Hypothalamus (tissue), 51 donors: Measurements from ENCODE around the gene PYROXD2.

Source experiments
- DNase-seq, 51 donors: peaks; one replicate each; lab custom pipeline; 2025; lab: John Stamatoyannopoulos, UW

The PYROXD2 gene

DNA sequence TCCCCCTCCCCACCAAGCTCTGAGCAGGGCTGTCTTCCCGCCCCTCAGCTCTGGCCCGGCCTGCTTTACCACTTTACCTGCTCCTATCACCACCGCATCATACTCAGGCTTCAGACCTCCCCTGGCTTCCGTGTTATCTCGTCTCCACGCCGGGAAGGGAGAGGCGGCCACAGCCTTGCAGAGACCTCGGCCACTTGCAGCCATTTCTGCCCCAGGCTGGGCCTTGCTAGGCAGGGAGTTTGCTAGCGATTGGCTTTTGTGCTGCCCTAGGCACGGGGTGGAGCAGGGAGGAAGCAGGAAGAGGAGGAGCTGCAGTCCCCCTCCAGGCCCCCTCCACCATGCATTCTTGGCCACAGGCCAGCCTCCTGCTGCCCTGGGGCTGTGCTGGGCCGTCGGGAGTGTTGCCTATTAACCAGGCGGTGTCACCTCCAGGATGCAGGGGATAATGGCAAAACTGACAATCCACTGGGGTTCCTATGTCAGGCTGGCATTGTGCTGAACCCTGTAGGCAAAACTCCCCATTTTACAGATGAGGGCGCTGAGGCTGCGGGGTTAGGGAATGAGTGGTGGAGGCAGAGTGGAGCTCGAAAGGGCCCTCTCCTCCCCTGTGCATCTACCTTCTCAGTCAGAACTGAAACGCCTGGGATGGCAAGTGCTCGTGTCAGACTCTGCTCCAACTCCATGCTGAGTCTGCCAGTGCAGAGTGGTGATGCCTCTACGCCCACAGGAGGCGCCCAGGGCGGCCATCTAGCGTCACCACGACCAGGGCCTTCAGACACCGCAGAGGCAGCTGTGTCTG is at the start of gene PYROXD2:
TSS of gene PYROXD2 (minus strand) at position 251 of the 799 bp plus-strand sequence. CDS start at position 204, 47 bp downstream.
- peak in 50 of 51 donors; percentile 5 to 84 (median 60) for DNase-seq

DNA sequence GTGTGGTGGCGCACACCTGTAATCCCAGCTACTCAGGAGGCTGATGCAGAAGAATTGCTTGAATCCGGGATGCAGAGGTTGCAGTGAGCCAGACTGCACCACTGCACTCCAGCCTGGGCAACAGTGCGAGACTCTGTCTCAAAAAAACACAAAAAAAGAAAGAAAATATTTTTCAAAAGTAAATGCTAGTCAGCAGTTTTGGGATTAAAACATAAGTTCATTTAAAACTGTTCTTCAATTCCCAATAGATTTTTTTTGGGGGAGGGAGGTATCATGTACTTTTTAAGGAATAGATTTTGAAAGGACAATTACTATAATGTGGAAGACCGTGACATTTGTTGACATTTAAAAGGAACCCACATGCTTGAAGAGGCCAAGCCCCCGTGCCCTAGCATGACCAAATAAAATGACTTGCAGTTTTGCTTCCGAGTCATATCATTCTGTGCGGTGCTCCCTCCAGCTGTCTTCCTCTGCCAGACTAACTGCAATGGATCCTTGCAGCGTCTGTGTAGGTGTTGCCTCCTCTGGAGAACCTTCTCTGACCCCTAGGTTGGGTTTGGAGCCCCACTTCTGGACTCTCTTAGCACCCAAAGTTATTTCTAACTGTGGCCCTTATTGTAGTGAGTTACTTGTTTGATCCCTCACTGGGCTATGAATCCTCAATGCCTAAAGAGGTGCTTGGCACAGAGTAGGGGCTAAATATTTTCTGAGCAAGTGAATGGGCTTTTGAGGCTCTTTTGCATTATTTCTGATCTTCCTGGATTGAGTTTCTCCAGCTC is 49.2 kb upstream of the PYROXD2 start:
- DNase-seq, result no peak

DNA sequence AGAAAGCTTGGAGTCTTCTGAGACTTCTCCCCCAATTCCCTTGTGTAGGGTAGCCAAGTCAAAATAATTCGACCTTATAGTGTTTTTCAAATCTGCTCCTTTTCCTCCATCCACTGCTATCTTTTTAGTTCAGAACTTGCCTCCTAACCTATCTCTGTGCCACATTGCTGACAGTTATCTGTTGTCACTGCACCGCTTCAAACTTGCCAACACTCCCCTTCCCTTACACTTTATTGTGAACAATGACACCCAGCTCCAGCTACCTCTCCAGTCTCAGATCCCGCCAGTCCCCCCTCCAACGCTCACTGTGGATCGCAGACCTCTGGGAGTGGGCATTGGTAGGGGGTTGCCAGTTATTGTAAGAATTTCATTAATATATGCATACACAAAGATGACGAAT is 48.0 kb upstream of the PYROXD2 start:
- no peak for DNase-seq

DNA sequence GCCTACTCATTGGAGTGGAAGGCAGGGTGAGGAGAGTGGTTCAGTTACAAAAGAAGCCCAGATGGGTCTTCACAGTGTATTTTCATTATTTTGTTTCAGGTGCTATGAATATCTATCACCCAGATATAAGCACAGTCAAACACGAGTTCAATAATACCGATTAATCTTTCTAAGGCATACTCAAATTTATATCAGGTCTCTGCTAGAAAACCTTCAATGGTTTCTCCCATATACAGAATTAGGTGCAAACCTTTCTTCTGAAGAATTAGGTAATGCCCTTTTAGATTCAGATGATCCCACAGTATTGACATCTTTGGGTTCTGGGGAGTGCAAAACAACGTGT is 46.5 kb upstream of the PYROXD2 start:
- DNase-seq, result no peak

DNA sequence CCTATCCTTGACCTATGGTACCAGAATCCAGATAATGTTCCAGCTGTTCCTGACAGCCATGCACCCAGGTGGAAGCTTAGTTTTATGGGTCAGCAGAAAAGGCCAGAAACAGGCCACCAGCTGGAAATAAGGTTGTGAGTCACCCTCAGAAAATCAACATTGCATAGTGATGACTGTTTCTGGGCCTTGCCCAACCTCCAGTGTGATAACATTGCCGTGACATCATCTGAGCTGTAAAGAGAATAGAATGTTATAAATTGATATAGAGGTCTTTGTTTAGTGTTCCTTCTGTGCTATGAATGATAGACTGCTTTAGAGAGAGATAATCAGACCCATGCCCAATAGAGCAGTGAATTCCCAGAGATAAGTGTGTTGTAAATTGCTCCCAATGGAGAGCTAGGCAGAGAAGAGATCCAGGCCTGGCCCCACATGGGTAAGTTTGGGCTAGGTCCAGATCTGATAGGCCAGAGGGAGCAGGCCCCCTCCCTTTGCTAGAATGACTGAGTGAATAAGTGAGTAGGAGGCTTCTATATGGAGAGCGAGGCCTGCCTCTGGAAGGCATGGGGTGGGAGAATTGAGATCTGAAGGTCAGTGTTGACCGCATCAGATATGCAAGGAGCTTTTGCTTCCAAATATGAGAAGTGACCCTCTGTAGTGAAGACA is 46.0 kb upstream of the PYROXD2 start:
- no peak for DNase-seq

DNA sequence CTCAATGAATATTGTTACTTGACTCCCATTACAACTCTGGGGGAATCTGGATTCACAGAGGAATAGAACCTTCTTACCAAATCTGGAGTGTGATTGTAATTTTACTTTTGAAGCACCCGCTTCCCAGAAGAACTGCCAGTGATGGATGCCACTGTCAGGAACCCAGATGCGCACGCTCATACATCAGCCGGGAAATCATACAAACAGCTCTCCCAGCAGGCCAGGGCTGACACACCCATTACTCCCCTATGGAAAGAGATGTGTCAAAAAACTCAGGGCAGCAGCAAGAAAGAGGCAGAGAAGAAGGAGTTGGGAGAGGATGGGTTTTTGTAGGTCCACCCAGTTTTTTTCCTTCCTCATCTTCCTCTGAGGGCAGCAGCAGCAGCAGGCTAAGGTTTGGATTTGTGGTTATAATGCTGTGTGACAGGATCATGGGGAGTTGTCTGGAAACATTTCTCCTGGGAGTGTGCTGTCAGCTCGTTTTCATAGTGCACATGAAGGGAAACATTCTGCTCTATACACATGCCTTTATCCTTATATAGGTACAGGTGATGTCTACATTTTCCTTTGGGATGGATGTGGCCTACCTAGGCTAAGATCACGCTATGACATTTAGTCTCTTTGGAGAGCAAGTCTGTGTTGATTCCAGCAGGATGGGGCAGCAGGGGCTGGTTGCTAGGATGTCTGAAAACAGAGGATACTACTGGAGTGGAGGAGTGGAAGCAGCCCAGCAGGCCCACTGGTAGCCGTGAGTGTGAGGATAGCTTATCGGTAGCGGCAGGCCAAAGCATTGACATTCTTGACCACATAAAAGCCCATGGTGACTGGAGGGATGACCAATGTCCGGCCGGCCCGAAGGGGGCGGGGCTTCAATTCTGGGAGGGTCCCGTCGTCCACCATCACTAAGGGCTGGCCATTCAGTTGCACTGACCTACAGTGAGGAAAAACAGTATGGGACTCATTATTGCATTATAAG is 44.1 kb upstream of the PYROXD2 start:
- DNase-seq, result no peak

DNA sequence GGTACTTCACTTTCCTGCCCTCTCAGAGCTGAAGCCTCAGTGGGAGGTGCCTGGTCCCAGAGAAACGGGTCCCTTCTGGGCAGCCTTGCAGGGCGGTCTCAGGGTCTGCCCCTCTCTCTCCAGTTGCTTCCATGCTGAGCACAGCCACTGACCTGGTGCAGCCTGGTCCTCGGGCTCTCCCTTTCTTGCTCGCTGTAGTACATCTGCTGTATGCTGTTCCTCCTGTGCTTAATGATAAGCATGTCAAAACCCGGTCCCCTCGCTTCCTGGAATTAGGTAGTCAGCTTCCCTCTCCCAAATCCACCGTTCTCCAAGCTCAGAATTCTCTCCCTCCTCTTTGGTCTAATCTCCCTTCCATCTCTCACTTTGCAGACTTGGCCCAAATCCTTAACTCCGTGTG is 42.7 kb upstream of the PYROXD2 start:
- DNase-seq, result no peak

DNA sequence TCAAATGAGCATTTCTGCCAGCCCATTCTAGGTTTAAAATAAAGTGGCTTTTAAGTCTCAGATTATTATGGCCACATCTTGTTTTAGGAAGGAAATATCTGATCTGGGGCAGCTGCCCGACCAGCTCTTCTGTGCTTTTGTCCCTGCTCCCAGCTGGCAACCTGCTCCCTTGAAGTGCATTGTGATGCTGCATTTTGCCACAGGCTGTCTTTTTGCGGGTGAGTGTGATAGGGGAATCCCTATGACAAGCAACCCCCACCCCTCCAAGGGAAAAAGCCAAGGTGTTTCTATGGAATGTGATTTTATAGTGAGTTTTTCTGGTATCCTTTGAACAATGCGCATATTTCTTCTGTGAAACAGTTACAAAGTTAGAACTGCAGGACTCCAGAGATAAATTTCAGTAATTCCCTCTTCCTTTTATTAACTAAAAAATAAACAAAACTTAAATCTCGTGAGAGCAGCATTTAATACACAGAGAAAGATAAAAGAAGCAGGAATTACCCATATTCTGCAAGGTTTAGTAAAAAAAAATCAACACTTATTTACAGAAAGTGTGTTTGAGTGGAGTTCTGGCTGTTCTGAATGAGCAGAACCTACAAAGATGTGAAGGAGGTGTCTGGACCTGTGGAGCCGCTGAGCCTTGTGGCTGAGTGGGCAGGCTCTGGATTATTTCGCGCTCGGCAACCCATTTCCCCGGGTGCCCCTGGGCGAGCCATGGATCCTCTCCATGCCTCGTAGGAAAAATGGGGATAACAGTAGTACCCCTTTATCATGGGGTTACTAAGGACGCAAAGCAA is 41.9 kb upstream of the PYROXD2 start:
- DNase-seq, result no peak

DNA sequence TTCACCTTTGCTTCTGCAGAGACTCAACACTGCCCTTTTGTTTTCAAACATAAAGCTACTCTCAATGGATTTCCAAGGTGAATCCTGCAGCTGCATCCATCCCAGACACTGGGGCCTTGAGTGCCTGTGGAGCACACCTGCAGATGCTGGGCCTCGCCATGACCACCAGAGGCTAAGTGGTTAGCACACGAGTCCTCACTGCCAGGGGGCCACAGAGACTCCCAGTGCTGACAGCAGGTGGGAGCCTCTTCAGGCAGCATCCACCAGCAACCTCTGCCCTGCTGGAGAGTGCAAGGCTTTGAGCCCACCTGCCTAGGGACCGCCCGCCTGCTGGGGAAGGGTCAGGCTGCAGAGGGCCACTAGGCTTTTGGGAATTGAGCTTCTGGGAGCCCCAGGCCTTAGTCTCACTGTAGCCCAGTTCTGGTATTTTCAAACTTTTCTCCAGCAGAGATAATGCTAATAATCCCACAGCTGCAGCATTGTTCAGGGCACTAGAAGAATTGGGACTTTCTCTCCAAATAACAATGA is 41.1 kb upstream of the PYROXD2 start:
- no peak for DNase-seq

DNA sequence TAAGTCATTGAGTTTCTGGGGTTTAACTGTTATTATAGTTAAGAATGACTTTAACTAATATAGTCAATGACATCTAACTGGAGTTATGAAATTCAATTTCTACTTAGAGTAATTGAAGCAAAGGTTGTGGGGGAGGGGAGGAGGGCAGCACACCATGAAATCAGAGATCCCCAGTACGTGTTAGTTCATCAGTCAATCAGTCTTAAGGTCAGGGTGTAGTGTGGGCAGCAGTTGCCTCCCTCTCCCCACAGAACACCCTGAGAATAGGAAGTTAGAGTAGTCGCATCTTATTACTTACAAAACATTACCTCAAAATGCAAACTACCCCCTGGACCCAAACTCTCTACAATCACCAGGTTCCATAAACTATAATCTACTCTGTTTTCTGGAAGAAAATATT is 38.7 kb upstream of the PYROXD2 start:
- DNase-seq, result no peak

DNA sequence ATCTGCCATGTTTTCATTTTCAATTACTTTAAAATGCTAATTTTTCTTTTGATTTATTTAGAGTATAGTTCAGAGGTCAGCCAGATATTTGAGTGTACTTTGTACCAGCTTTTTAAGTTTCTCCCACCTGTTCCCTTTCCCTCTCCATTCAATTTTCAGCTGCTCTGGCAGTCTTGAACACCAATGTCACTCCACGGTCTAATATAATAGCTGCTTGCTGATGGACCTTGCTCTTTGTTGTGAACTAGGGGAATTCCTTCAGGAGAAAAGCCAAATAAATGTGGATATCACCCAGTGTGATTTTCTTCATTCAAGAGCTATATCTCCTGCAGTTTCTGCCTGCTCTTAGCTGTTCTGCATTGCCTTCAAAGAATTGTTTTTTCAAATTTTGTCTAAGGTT is 35.6 kb upstream of the PYROXD2 start:
- no peak for DNase-seq

DNA sequence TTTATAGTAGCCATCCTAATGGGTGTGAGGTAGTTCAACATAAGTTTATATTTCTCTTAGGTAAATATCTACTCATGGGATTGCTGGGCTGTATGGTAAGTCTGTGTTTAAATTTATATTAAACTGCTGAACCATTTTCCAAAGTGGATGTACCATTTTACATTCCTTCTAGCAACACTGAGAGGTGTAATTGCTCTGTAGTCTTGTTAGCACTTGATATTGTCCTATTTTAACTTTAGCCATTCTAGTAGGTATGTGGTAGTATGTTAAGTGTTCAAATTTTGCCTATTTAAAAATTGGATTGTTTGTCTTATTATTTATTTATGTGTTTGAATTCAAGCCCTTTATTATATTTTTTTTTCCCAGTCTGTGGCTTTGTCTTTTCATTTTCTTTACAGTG is 34.3 kb upstream of the PYROXD2 start:
- no peak for DNase-seq

DNA sequence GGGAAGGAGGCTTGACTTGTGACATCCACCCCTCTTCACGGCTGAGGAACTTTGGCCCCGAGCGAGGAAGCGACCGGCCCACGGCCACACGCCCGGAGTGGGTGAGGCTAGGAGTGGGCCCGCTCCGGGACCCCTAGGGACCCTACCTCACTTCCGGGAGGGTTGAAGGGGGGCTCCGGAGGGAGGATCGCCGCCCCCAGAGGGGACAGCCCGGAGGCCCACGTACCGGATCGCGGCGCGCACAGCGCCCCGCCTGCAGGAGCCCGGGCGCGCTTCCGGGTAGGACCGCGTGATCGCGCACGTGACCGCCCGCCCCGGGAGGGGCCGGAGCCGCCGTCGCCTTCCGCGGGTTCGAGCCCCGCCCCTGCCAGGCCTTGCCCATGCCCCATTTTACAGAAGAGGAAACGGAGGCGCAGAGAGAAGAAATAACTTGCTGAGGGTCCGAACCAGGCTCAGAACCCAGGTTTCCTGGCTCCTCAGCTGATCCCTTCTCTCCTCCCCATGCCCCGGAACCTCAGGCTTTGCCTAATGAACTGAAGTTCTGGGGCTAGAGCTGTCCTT is 31.8 kb upstream of the PYROXD2 start, which contains the start of gene HPS1:
TSS of gene HPS1 (minus strand) at position 275 of the 561 bp plus-strand sequence. CDS start 3,695 bp downstream, outside the sequence.
- DNase-seq, result peak in 49 of 51 donors; percentile 18 to 87 (median 59)

DNA sequence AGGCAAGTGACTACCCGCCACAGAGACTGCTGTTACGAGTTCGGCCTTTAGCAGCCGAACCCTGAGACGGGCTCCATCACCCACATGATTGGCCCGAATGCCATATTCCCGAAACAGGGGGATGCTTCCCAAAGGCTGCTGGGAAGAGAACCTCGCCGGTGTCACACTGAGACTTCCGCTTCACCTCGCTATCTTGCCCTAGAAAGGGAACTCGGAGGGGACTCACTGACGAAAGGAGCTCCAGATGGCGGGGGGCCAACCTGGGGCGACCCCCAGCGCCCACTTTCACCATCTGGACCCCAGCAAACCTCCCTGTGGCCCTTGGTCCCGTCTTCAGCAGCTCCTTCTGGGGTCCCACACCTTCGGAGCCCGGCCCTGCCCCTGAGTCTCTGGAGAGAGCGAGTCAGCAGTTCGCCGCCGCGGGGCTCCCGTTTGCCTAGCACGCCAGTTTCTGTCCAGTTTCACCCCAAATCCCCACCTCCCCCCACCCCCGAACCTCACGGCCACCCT is 31.2 kb upstream of the PYROXD2 start:
- peak in 26 of 51 donors; percentile 13 to 83 (median 52) for DNase-seq

DNA sequence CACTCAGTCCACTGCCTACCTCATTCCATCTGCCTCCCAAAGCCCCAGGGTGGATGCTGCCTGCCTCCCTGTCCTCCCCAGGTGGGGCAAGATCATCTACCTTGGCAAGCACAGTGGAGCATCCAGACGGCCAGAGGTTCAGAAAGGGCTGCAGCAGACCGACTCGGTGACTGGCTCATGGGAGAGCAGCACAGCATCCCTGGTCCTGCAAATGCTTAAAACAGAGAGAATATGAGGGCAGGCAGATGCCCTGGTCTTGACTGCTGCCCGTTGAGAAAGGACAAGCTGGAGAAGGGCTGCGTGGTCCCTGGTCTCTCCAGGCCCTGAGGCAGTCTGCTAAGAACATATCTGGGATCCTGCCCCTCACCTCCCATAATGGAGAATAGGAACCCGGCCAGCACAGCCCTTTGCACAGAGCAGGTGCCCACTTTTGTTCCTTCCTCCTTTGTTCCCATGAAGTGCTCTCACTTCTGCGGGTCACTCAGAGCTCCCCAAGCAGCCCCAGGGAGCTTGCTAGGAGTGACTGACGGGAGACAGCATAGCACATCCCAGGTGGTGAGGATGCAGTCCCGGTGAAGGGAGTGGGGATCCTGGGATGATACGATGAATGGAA is 30.3 kb upstream of the PYROXD2 start:
- DNase-seq, result no peak

DNA sequence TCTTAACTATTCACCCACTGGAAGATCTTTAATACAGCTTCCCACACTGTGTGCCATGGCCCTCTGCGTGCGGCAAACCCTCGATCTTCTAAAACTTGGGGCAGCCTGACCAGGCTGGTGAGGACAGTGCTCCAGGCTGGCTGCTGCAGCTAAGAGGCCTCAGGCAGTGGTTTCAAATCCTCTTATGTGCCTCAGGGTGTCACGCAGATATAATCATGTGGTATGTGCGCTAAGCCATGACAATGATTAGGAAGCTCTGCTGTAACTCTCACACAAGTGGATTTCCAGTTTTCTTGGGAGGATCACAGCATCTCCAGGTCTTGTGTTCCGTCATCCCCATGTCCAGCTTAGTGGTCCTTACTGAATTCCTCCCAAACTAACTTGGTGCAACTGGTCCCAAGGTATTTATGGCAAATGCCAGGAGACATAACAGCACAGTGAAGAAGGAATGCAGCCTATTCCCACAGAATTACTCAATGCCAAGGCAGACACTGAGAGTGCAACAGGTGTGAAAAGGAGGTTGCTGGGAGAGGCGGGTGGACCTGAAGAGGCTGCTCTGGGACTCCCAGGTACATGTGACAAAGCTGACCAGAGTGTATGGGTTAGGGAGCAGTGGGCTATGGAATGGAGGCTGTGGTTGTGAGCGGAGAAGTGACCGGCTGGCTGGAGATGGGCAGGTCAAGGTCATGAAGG is 29.5 kb upstream of the PYROXD2 start:
- DNase-seq, result peak in 2 of 51 donors; percentile 13 to 15

DNA sequence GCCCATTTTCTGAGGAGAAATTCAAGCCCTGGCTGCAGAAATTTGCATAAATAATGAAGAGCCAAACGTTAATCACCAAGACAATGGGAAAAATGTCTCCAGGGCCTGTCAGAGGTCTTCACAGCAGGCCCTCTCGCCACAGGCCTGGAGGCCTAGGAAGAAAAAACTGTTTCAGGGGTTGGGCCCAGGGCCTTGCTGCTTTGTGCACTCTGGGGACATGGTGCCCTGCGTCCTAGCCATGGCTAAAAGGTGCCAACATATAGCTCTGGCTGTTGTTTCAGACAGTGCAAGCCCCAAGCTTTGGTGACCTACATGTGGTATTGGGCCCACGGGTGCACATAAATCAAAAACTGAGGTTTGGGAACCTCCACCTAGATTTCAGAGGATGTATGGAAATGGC is 23.7 kb upstream of the PYROXD2 start:
- DNase-seq, result no peak
